ENCODE results near the gene LMNA. TPM values are rescaled to one million over a fixed set of nuclear protein-coding genes. Genes with fewer than 3 reads are reported as not detected.

Gene LMNA
- total and polyA plus RNA-seq, 2 donors (not counting 1 experiment from before 2014, with no cell fraction given), result 19.4 to 28.7 TPM

DNA sequence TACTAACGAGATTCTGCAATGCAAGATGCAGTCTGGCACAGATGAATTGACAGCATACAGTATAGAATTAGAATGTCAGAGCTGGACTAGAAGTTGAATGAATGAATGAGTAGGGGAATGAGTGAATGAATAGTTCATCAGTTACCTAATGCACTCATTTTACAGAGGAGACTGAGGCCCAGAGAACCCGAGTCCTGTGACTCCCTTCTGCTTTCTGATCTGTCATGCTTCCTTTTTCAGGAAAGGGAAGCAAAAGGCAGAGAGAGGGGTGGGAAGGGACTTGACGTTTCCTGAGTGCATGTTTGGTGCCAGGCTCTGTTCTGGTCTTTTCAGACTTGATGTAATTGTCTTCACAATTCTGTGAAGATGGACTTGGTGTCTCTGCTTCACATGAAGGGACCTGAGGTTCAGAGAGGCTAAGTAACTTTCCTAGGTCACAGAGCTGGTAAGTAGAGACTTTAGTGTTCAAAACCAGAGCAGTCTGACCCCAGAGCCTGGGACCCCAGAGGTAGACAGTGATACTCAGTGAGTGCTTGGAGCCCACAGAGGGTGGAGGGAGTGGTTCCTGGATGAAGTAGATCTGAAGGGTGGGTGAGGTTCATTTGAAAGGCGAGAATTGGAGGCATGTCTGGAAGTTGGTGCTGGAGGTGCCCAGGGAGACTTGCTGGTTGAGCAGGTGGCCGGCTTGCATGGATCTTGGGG is 24.2 kb upstream of the LMNA start:
- 10% methylated on average over 4 of the region's 5 CpGs for WGBS (ENCODE audit: insufficient coverage)
- Mint-ChIP-seq H3K27ac (peak overlapping the region; percentile 74), H3K4me3 (no peak overlapping the region), H3K27me3 (peaks cover 10% of the 10 kb centered on the region), H3K9me3 (ENCODE audit: insufficient read depth) (no peaks in the 10 kb centered on the region), H3K4me1 (peaks cover 3% of the 10 kb centered on the region)
- Histone ChIP-seq H2AFZ (ENCODE audit: insufficient read depth, low read depth, low read length, poor library complexity, severe bottlenecking) (no peak overlapping the region), H4K20me1 (ENCODE audit: control insufficient read depth, insufficient read depth, low read length, poor library complexity, severe bottlenecking) (no peaks in the 10 kb centered on the region), H3K9ac (ENCODE audit: low read length) (no peak overlapping the region), H3K79me2 (ENCODE audit: control insufficient read depth, insufficient read depth, low read length) (no peaks in the 10 kb centered on the region), H3K9me3 (ENCODE audit: control extremely low read depth in 1 of 3, control insufficient read depth in 2 of 3, insufficient read depth in 1 of 3, low read length in 2 of 3) (no peaks in the 10 kb centered on the region), H3K4me2 (replicated peaks; ENCODE audit: low read depth, low read length, poor library complexity, severe bottlenecking) (no peak overlapping the region), H3K27ac (ENCODE audit: low read length in 2 of 2) (no peak overlapping the region), H3K4me3 (ENCODE audit: control extremely low read depth in 1 of 5, extremely low read depth in 1 of 5, insufficient read depth in 1 of 5, low read depth in 2 of 5, low read length in 4 of 5) (no peak overlapping the region), H3K4me1 (ENCODE audit: control insufficient read depth in 2 of 2, insufficient read depth in 2 of 2, low read length in 2 of 2) (peaks cover 6 to 7% of the 10 kb centered on the region in 2 donors), H3K27me3 (replicated peaks in 1 of 4; ENCODE audit: control extremely low read depth in 1 of 4, control insufficient read depth in 3 of 4, insufficient read depth in 4 of 4, low read length in 3 of 4) (peaks cover 0 to 24% (median 9%) of the 10 kb centered on the region in 4 experiments), H3K36me3 (replicated peaks in 1 of 2; ENCODE audit: control extremely low read depth in 1 of 2, control insufficient read depth in 1 of 2, extremely low read depth in 1 of 2, insufficient read depth in 2 of 2, low read length in 1 of 2) (no peaks in the 10 kb centered on the region)
- TF ChIP-seq, protein P1, sequence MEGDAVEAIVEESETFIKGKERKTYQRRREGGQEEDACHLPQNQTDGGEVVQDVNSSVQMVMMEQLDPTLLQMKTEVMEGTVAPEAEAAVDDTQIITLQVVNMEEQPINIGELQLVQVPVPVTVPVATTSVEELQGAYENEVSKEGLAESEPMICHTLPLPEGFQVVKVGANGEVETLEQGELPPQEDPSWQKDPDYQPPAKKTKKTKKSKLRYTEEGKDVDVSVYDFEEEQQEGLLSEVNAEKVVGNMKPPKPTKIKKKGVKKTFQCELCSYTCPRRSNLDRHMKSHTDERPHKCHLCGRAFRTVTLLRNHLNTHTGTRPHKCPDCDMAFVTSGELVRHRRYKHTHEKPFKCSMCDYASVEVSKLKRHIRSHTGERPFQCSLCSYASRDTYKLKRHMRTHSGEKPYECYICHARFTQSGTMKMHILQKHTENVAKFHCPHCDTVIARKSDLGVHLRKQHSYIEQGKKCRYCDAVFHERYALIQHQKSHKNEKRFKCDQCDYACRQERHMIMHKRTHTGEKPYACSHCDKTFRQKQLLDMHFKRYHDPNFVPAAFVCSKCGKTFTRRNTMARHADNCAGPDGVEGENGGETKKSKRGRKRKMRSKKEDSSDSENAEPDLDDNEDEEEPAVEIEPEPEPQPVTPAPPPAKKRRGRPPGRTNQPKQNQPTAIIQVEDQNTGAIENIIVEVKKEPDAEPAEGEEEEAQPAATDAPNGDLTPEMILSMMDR (IDR thresholded peaks at IDR 0.05), result no peak
- TF ChIP-seq EZH2 (IDR thresholded peaks at IDR 0.05; ENCODE audit: borderline replicate concordance, insufficient read depth, low read depth, low read length, poor library complexity, severe bottlenecking), result no peak
- intact Hi-C loops (cut with micrococcal nuclease), result loop anchor here (1.0 kb wide), 2 partner anchors 40 to 135 kb away; no protein-coding TSS in a partner anchor
- ATAC-seq (ENCODE audit: low read depth) (no peak), DNase-seq (no peak)
- ChIA-PET CTCF (interaction anchor here (0.6 to 23.7 kb wide), 12 partner anchors 9 to 810 kb away, joined by 3 to 970 read pairs (median 4); partner anchors contain the start of gene LMNA), POLR2A (no interaction called here)

DNA sequence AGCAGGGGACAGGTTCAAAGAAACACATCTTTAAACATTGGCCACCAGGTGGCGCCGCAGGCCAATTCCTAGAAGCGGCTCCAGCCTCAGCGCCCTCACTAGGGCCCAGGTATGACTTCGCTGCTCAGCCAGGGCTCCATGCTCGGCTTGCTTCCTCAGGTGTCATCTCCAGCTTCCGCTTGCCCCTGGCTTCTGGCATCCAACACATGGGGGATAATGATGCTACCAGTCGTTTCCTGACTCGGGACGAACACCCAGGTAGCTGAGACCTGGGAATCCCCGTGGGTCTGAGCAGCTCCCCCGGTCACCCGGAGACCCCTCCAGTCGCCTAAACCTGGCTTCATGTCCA is 23.7 kb upstream of the LMNA start:
- Histone ChIP-seq H2AFZ (ENCODE audit: insufficient read depth, low read depth, low read length, poor library complexity, severe bottlenecking) (no peak overlapping the region), H3K4me1 (ENCODE audit: control insufficient read depth in 2 of 2, insufficient read depth in 2 of 2, low read length in 2 of 2) (peaks cover 9 to 11% of the 10 kb centered on the region in 2 donors), H3K9ac (ENCODE audit: low read length) (no peak overlapping the region), H3K27me3 (replicated peaks in 1 of 4; ENCODE audit: control extremely low read depth in 1 of 4, control insufficient read depth in 3 of 4, insufficient read depth in 4 of 4, low read length in 3 of 4) (peaks cover 0 to 21% (median 7%) of the 10 kb centered on the region in 4 experiments), H3K4me3 (ENCODE audit: control extremely low read depth in 1 of 5, extremely low read depth in 1 of 5, insufficient read depth in 1 of 5, low read depth in 2 of 5, low read length in 4 of 5) (no peak overlapping the region), H3K4me2 (replicated peaks; ENCODE audit: low read depth, low read length, poor library complexity, severe bottlenecking) (no peak overlapping the region), H3K27ac (ENCODE audit: low read length in 2 of 2) (no peak overlapping the region), H3K79me2 (ENCODE audit: control insufficient read depth, insufficient read depth, low read length) (no peaks in the 10 kb centered on the region), H3K36me3 (replicated peaks in 1 of 2; ENCODE audit: control extremely low read depth in 1 of 2, control insufficient read depth in 1 of 2, extremely low read depth in 1 of 2, insufficient read depth in 2 of 2, low read length in 1 of 2) (no peaks in the 10 kb centered on the region), H4K20me1 (ENCODE audit: control insufficient read depth, insufficient read depth, low read length, poor library complexity, severe bottlenecking) (no peaks in the 10 kb centered on the region), H3K9me3 (ENCODE audit: control extremely low read depth in 1 of 3, control insufficient read depth in 2 of 3, insufficient read depth in 1 of 3, low read length in 2 of 3) (no peaks in the 10 kb centered on the region)
- peak; percentile 96 for ATAC-seq (ENCODE audit: low read depth)
- Mint-ChIP-seq H3K9me3 (ENCODE audit: insufficient read depth) (no peaks in the 10 kb centered on the region), H3K4me3 (no peak overlapping the region), H3K27ac (peak overlapping the region; percentile 74), H3K27me3 (peaks cover 10% of the 10 kb centered on the region), H3K4me1 (peaks cover 6% of the 10 kb centered on the region)
- TF ChIP-seq, protein P1 (IDR thresholded peaks at IDR 0.05), result peak; percentile 91
- TF ChIP-seq EZH2 (IDR thresholded peaks at IDR 0.05; ENCODE audit: borderline replicate concordance, insufficient read depth, low read depth, low read length, poor library complexity, severe bottlenecking), result no peak
- DNase-seq, result peak; percentile 91
- intact Hi-C loops (cut with micrococcal nuclease), result loop anchor here (1.0 kb wide), 2 partner anchors 39 to 134 kb away; no protein-coding TSS in a partner anchor
- POLR2A ChIA-PET, result no interaction called here
- CTCF ChIA-PET, result interaction anchor here (0.7 to 23.7 kb wide), 13 partner anchors 8 to 228 kb away, joined by 3 to 970 read pairs (median 5); partner anchors contain the start of genes LMNA and MEX3A
- WGBS (ENCODE audit: insufficient coverage), result 44% methylated on average over 14 of the region's 14 CpGs
